GM10266 (cell line): ENCODE results near the gene CHTF18.
"Not testable (repeated sequence)": the region's sequence is repeated elsewhere in the genome, so short reads cannot be mapped to it uniquely, and the experiment has no call there.

Experiments
- DNase-seq: peaks from one replicate; pipeline ENCODE4 v3.0.0; 2012; ENCODE audit errors: extremely low spot score
- CTCF ChIP-seq: IDR thresholded peaks from 2 replicates; pipeline ENCODE4 v1.5.1; 2012; ENCODE audit warnings: mild to moderate bottlenecking, low read depth; ENCODE audit not compliant: control insufficient read depth, insufficient read depth; ENCODE audit errors: missing control alignments

Gene CHTF18

GRCh38 chr16:751152-752006 is 37.0 kb upstream of the CHTF18 start:
- DNase-seq: no peak
- no peak for TF ChIP-seq CTCF

- no peak for DNase-seq
- TF ChIP-seq CTCF: no peak
Measured at GRCh38 chr16:752007-752312, 36.5 kb upstream of the CHTF18 start.

GRCh38 chr16:754121-754607 is 34.3 kb upstream of the CHTF18 start:
- DNase-seq: not testable (repeated sequence)

GRCh38 chr16:754656-755055 is 33.8 kb upstream of the CHTF18 start:
- TF ChIP-seq CTCF: no peak
- no peak for DNase-seq

- no peak for TF ChIP-seq CTCF
- DNase-seq: no peak
Measured at GRCh38 chr16:756428-756827, 32.0 kb upstream of the CHTF18 start.

GRCh38 chr16:759110-759910 is 29.1 kb upstream of the CHTF18 start:
- no peak for TF ChIP-seq CTCF
- no peak for DNase-seq

GRCh38 chr16:760065-760464 is 28.4 kb upstream of the CHTF18 start:
- no peak for TF ChIP-seq CTCF
- no peak for DNase-seq
